NCI-H82 treated with DMSO at 0.1 percent for 48 hours (cell line): ENCODE measurements around the gene MMP19.
"Not testable (repeated sequence)": the region's sequence is repeated elsewhere in the genome, so short reads cannot be mapped to it uniquely, and the experiment has no call there.

Experiments
- DNase-seq: peaks from one replicate; lab custom pipeline; 2025; ENCODE audit not compliant: unreplicated experiment; lab: John Stamatoyannopoulos, UW

MMP19 gene, protein sequence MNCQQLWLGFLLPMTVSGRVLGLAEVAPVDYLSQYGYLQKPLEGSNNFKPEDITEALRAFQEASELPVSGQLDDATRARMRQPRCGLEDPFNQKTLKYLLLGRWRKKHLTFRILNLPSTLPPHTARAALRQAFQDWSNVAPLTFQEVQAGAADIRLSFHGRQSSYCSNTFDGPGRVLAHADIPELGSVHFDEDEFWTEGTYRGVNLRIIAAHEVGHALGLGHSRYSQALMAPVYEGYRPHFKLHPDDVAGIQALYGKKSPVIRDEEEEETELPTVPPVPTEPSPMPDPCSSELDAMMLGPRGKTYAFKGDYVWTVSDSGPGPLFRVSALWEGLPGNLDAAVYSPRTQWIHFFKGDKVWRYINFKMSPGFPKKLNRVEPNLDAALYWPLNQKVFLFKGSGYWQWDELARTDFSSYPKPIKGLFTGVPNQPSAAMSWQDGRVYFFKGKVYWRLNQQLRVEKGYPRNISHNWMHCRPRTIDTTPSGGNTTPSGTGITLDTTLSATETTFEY

GRCh38 chr12:55842681-55843429, at the start of gene MMP19:
TSS of gene MMP19 (minus strand) at chr12:55842936. CDS start at chr12:55842830, 106 bp downstream.
- no peak for DNase-seq

- no peak for DNase-seq
Measured at GRCh38 chr12:55891310-55891709, 48.6 kb upstream of the MMP19 start.

DNA sequence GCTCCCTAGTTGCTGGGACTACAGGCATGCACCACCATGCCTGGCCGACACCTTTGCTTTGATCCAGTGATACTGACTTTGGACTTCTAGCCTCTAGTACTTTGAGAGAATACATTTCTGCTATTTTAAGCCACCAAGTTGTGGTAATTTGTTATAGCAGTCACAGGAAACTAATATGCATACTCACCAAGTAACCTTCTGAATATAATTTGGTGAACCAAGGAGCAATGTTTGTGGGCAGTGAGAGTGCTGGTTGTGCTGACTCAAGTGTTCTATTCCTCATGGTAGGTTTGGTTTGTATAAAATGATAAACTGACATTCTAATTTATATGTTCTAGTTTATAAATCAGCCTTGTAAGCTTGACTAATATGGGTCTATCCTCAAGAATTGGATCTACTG, 42.4 kb upstream of the MMP19 start:
- DNase-seq = no peak

DNA sequence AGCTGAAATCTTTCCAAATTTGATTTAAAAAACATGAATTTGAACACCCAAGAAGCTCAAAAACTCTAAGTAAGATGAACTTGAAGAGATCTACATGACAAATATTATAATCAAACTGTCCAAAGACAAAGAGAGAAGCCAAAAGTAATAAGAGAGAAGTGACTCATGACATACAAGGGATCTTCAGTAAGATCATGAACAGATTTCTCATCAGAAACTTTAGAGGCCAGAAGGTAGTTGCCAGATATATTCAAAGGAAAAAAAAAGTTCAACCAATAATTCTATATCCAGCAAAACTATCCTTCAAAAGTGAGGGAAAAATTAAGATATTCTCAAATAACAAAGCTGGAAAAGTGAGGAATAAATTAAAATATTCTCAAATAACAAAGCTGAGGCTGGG, 35.1 kb upstream of the MMP19 start:
- no peak for DNase-seq

- no peak for DNase-seq
Measured at GRCh38 chr12:55875704-55876467, 33.1 kb upstream of the MMP19 start.

- DNase-seq = no peak
Measured at GRCh38 chr12:55874443-55874842, 31.7 kb upstream of the MMP19 start.

- not testable (repeated sequence) for DNase-seq
Measured at GRCh38 chr12:55866454-55867004, 23.8 kb upstream of the MMP19 start.

GRCh38 chr12:55865327-55865726, 22.6 kb upstream of the MMP19 start:
- DNase-seq = no peak

DNA sequence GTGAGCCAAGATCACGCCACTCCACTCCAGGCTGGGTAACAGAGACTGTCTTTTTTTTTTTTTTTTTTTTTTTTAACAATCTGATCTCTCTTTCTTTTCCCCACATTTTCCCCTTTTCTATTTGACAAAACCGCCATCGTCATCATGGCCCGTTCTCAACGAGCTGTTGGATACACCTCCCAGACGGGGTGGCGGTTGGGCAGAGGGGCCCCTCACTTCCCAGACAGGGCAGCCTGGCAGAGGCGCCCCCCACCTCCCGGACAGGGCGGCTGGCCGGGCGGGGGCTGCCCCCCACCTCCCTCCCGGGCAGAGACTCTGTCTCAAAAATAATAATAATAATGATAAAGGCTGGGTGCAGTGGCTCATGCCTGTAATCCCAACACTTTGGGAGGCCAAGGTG, 20.2 kb upstream of the MMP19 start:
- DNase-seq = not testable (repeated sequence)

GRCh38 chr12:55862286-55862685, 19.6 kb upstream of the MMP19 start:
- DNase-seq = no peak

GRCh38 chr12:55861871-55862270, 19.1 kb upstream of the MMP19 start:
- no peak for DNase-seq

- DNase-seq = no peak
Measured at GRCh38 chr12:55861396-55861795, 18.7 kb upstream of the MMP19 start.

DNA sequence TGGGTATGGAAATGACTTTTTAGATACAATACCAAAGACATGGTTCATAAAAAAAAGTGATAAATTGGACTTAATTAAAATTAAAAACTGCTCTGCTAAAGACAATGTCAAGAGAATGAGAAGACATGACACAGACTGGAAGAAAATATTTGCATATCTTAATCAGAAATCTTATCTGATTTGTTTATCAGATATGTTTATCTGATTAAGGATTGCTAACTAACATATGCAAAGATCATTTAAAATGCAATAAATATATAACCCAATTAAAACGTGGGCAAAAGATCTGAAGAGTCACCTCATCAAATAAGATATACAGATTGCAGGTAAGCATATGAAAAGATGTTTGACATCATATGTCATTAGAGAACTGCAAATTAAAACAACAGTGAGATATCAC, 10.0 kb upstream of the MMP19 start:
- no peak for DNase-seq

DNA sequence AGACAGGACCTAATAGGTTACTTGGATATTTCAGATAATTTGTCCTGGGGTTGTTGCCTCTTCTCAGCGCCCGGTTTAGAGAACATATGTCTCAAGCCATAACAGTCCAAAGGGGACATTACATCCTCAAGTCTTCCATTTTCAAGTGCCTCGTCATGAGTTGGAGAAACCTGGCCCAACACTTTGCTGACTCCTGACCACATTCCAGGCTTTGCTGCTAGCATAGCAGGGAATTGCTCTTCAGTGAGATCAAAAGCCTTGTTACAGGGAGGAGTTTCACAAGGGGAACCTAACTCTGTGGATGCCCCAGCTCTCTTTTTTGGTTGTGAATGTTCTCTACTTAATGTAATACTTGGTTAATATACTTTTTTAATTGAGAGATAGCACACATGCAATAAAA, 8.2 kb upstream of the MMP19 start:
- no peak for DNase-seq

GRCh38 chr12:55850401-55850800, 7.7 kb upstream of the MMP19 start:
- DNase-seq = no peak

GRCh38 chr12:55849616-55850343, 7.0 kb upstream of the MMP19 start:
- no peak for DNase-seq

DNA sequence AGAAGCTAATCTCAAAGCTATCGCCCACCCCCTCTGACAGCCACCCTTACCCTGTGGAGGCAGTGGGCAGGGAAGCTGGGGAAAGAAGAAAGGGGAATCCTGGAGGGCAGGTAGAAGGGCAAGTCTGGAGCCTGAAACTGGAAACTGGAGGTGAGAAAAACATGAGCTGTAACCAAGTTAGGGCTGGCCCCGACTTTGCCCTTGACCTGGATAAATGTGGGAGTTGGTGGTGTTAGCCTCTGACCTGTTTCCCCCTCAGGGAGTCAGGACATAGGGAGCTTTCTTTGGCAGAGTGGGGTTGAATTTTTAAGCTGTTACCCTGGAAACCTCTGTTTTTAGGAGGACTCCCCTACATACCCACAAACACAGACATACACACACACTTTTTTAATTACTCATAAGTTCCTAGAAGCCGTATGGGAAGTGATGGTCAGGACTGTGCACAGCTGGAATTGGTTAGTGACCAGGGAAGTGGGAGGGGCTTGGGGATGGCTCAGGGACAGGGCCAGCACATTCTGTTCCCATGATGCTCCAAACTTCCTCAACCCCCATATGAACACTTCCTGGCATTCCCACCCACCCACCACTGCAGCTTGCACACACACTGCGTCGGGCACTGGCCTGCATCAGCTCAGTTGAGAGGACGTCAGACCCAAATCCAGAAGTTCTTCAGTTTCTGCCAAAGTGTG, 5.0 kb upstream of the MMP19 start:
- no peak for DNase-seq

GRCh38 chr12:55847033-55847432, 4.3 kb upstream of the MMP19 start:
- DNase-seq = no peak

DNA sequence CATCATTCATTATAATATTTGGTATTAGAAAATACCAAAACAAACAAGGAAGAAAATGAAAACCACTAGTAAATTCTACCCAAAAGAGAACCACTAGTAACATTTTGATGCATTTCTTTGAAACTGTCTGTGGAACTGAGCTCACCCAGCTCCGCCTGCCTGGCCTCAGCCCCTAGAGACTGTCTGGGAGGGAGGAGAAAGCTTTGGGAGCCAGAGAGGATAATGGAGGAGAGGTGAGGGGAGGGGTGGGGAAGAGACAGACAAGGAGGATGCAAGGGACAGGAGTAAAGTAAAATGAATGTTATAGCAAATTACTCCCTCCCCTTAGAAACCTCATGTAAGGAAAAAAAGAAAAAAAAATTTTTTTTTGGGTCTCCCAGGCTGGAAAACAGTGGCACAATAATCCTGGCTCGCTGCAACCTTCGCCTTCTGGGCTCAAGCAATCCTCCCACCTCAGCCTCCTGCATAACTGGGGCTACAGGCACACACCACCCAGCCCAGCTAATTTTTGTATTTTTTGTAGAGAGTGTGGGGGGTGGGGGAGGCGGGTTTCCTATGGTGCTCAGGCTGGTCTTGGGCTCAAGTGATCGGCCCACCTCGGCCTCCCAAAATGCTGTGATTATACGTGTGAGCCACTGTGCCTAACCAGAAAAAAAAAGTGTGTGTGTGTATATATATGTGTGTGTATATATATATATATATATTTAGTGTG, 3.2 kb upstream of the MMP19 start:
- DNase-seq = no peak
